ENCODE data around the gene OSBPL5. TPM values are rescaled to one million over a fixed set of nuclear protein-coding genes. Genes with fewer than 3 reads are reported as not detected.

The OSBPL5 gene
- total and polyA plus RNA-seq, 4 experiments from 2014 or later, result 0.75 to 5.2 (median 2.9) TPM

GRCh38 chr11:3095712-3096361 is 69.3 kb downstream of the OSBPL5 start:
- no peaks in the 10 kb centered on the region for H3K4me1 ChIP-seq (ENCODE audit: insufficient read depth, low read length)
- Mint-ChIP-seq H3K4me3 (no peak overlapping the region), H3K27ac (no peak overlapping the region), H3K27me3 (peaks cover 0 to 3% of the 10 kb centered on the region in 2 donors), H3K4me1 (peaks cover 6 to 14% (median 8%) of the 10 kb centered on the region in 4 donors), H3K36me3 (no peaks in the 10 kb centered on the region), H3K9me3 (no peaks in the 10 kb centered on the region)
- intact Hi-C loops (cut with micrococcal nuclease), result no loop called here
- H3K9me3 ChIP-seq (ENCODE audit: control insufficient read depth in 1 of 2, low read length in 2 of 2), result no peaks in the 10 kb centered on the region
- H3K4me3 ChIP-seq (ENCODE audit: low read length in 2 of 2), result no peak overlapping the region
- H3K36me3 ChIP-seq (ENCODE audit: insufficient read depth, low read length), result no peaks in the 10 kb centered on the region
- H3K27me3 ChIP-seq (ENCODE audit: insufficient read depth, low read length), result no peaks in the 10 kb centered on the region
- ChIA-PET CTCF (ENCODE audit: partially characterized antibody) (interaction anchor here (7.9 kb wide), 1 partner anchor 59 kb away, joined by 89 read pairs; no protein-coding TSS in a partner anchor), POLR2A (ENCODE audit: partially characterized antibody) (no interaction called here)
- no peak for DNase-seq
- no peak overlapping the region for H3K27ac ChIP-seq (ENCODE audit: low read depth, low read length)

- ChIA-PET CTCF (ENCODE audit: partially characterized antibody) (interaction anchor here (1.0 to 7.9 kb wide), 4 partner anchors 9 to 561 kb away, joined by 3 to 89 read pairs (median 54); no protein-coding TSS in a partner anchor), POLR2A (ENCODE audit: partially characterized antibody) (no interaction called here)
- Mint-ChIP-seq H3K9me3 (no peaks in the 10 kb centered on the region), H3K27ac (no peak overlapping the region), H3K4me3 (no peak overlapping the region), H3K27me3 (peaks cover 0 to 3% of the 10 kb centered on the region in 2 donors), H3K36me3 (no peaks in the 10 kb centered on the region), H3K4me1 (peaks cover 4 to 11% (median 6%) of the 10 kb centered on the region in 4 donors)
- intact Hi-C loops (cut with micrococcal nuclease), result no loop called here
- Histone ChIP-seq H3K9me3 (ENCODE audit: control insufficient read depth in 1 of 2, low read length in 2 of 2) (no peaks in the 10 kb centered on the region), H3K36me3 (ENCODE audit: insufficient read depth, low read length) (no peaks in the 10 kb centered on the region), H3K27ac (ENCODE audit: low read depth, low read length) (no peak overlapping the region), H3K4me1 (ENCODE audit: insufficient read depth, low read length) (no peaks in the 10 kb centered on the region), H3K4me3 (ENCODE audit: low read length in 2 of 2) (no peak overlapping the region), H3K27me3 (ENCODE audit: insufficient read depth, low read length) (no peaks in the 10 kb centered on the region)
- no peak for DNase-seq
Observed at GRCh38 chr11:3094223-3094824, 70.8 kb downstream of the OSBPL5 start.

GRCh38 chr11:3093281-3094191 is 71.6 kb downstream of the OSBPL5 start:
- CTCF ChIA-PET (ENCODE audit: partially characterized antibody), result interaction anchor here (0.9 to 7.9 kb wide), 5 partner anchors 8 to 560 kb away, joined by 3 to 89 read pairs (median 24); no protein-coding TSS in a partner anchor
- no peaks in the 10 kb centered on the region for H3K36me3 Mint-ChIP-seq
- H3K4me3 ChIP-seq (ENCODE audit: low read length in 2 of 2), result no peak overlapping the region
- no peaks in the 10 kb centered on the region for H3K9me3 ChIP-seq (ENCODE audit: control insufficient read depth in 1 of 2, low read length in 2 of 2)
- H3K27me3 Mint-ChIP-seq, result peaks cover 0 to 3% of the 10 kb centered on the region in 2 donors
- intact Hi-C loops (cut with micrococcal nuclease), result no loop called here
- H3K4me3 Mint-ChIP-seq, result no peak overlapping the region
- POLR2A ChIA-PET (ENCODE audit: partially characterized antibody), result no interaction called here
- no peaks in the 10 kb centered on the region for H3K4me1 ChIP-seq (ENCODE audit: insufficient read depth, low read length)
- H3K27me3 ChIP-seq (ENCODE audit: insufficient read depth, low read length), result no peaks in the 10 kb centered on the region
- no peak overlapping the region for H3K27ac Mint-ChIP-seq
- peaks cover 0 to 4% (median 2%) of the 10 kb centered on the region in 4 donors for H3K4me1 Mint-ChIP-seq
- H3K9me3 Mint-ChIP-seq, result no peaks in the 10 kb centered on the region
- H3K36me3 ChIP-seq (ENCODE audit: insufficient read depth, low read length), result no peaks in the 10 kb centered on the region
- H3K27ac ChIP-seq (ENCODE audit: low read depth, low read length), result no peak overlapping the region
- DNase-seq, result no peak

GRCh38 chr11:3092603-3093141 is 72.4 kb downstream of the OSBPL5 start:
- intact Hi-C loops (cut with micrococcal nuclease), result no loop called here

GRCh38 chr11:3091846-3092602 is 73.1 kb downstream of the OSBPL5 start:
- Histone ChIP-seq H3K27ac (ENCODE audit: low read depth, low read length) (no peak overlapping the region), H3K4me1 (ENCODE audit: insufficient read depth, low read length) (no peaks in the 10 kb centered on the region), H3K27me3 (ENCODE audit: insufficient read depth, low read length) (no peaks in the 10 kb centered on the region), H3K4me3 (ENCODE audit: low read length in 2 of 2) (no peak overlapping the region), H3K36me3 (ENCODE audit: insufficient read depth, low read length) (no peaks in the 10 kb centered on the region), H3K9me3 (ENCODE audit: control insufficient read depth in 1 of 2, low read length in 2 of 2) (no peaks in the 10 kb centered on the region)
- Mint-ChIP-seq H3K36me3 (no peaks in the 10 kb centered on the region), H3K9me3 (no peaks in the 10 kb centered on the region), H3K27me3 (peaks cover 0 to 3% of the 10 kb centered on the region in 2 donors), H3K4me1 (no peaks in the 10 kb centered on the region), H3K4me3 (no peak overlapping the region), H3K27ac (no peak overlapping the region)
- CTCF ChIA-PET (ENCODE audit: partially characterized antibody), result interaction anchor here (0.7 to 7.9 kb wide), 28 partner anchors 10 to 558 kb away, joined by 3 to 89 read pairs (median 5); partner anchors contain the start of genes CARS1 and PHLDA2
- intact Hi-C loops (cut with micrococcal nuclease), result loop anchor here (1.0 kb wide), 5 partner anchors 42 to 664 kb away; no protein-coding TSS in a partner anchor
- POLR2A ChIA-PET (ENCODE audit: partially characterized antibody), result interaction anchor here (0.6 to 2.6 kb wide), 8 partner anchors 42 to 558 kb away, joined by 3 to 12 read pairs (median 3); no protein-coding TSS in a partner anchor
- DNase-seq, result peak; percentile 64 to 74 (median 68)

More at GRCh38 chr11:3092603-3093141, 72.4 kb downstream of the OSBPL5 start:
- no peaks in the 10 kb centered on the region for H3K36me3 ChIP-seq (ENCODE audit: insufficient read depth, low read length)
- ChIA-PET POLR2A (ENCODE audit: partially characterized antibody) (no interaction called here), CTCF (ENCODE audit: partially characterized antibody) (interaction anchor here (0.9 to 7.9 kb wide), 6 partner anchors 21 to 559 kb away, joined by 4 to 89 read pairs (median 16); no protein-coding TSS in a partner anchor)
- DNase-seq, result no peak
- Mint-ChIP-seq H3K4me3 (no peak overlapping the region), H3K4me1 (peaks cover 0 to 2% (median 0%) of the 10 kb centered on the region in 4 donors), H3K9me3 (no peaks in the 10 kb centered on the region), H3K27ac (no peak overlapping the region), H3K36me3 (no peaks in the 10 kb centered on the region), H3K27me3 (peaks cover 0 to 3% of the 10 kb centered on the region in 2 donors)
- H3K4me3 ChIP-seq (ENCODE audit: low read length in 2 of 2), result no peak overlapping the region
- no peaks in the 10 kb centered on the region for H3K9me3 ChIP-seq (ENCODE audit: control insufficient read depth in 1 of 2, low read length in 2 of 2)
- no peak overlapping the region for H3K27ac ChIP-seq (ENCODE audit: low read depth, low read length)
- H3K4me1 ChIP-seq (ENCODE audit: insufficient read depth, low read length), result no peaks in the 10 kb centered on the region
- H3K27me3 ChIP-seq (ENCODE audit: insufficient read depth, low read length), result no peaks in the 10 kb centered on the region

GRCh38 chr11:3091081-3091845 is 73.8 kb downstream of the OSBPL5 start:
- CTCF ChIA-PET (ENCODE audit: partially characterized antibody), result interaction anchor here (0.7 to 7.9 kb wide), 29 partner anchors 10 to 558 kb away, joined by 3 to 89 read pairs (median 5); partner anchors contain the start of genes CARS1 and PHLDA2
- no peaks in the 10 kb centered on the region for H3K4me1 ChIP-seq (ENCODE audit: insufficient read depth, low read length)
- Mint-ChIP-seq H3K9me3 (no peaks in the 10 kb centered on the region), H3K27ac (no peak overlapping the region), H3K36me3 (no peaks in the 10 kb centered on the region), H3K4me1 (no peaks in the 10 kb centered on the region), H3K4me3 (no peak overlapping the region), H3K27me3 (peaks cover 0 to 2% of the 10 kb centered on the region in 2 donors)
- H3K27ac ChIP-seq (ENCODE audit: low read depth, low read length), result no peak overlapping the region
- H3K36me3 ChIP-seq (ENCODE audit: insufficient read depth, low read length), result no peaks in the 10 kb centered on the region
- H3K27me3 ChIP-seq (ENCODE audit: insufficient read depth, low read length), result no peaks in the 10 kb centered on the region
- intact Hi-C loops (cut with micrococcal nuclease), result loop anchor here (1.0 kb wide), 5 partner anchors 41 to 663 kb away; no protein-coding TSS in a partner anchor
- no peak overlapping the region for H3K4me3 ChIP-seq (ENCODE audit: low read length in 2 of 2)
- H3K9me3 ChIP-seq (ENCODE audit: control insufficient read depth in 1 of 2, low read length in 2 of 2), result no peaks in the 10 kb centered on the region
- DNase-seq, result no peak
- POLR2A ChIA-PET (ENCODE audit: partially characterized antibody), result interaction anchor here (0.6 to 2.6 kb wide), 8 partner anchors 42 to 557 kb away, joined by 3 to 12 read pairs (median 3); no protein-coding TSS in a partner anchor
